AG04449 (cell line): ENCODE results near the gene HPS1.

Experiments used
- CTCF ChIA-PET: fragments of 350-600 bp; formaldehyde crosslinking; extraction: SDS; loops from one replicate; lab custom pipeline; 2021; ENCODE audit warnings: antibody characterized with exemption; lab: Yijun Ruan, JAX
- POLR2A ChIA-PET: fragments of 400-600, 350-600 bp; formaldehyde crosslinking; extraction: SDS; loops from one replicate; lab custom pipeline; 2020; ENCODE audit warnings: antibody characterized with exemption, inconsistent platforms; lab: Yijun Ruan, JAX
- DNase-seq: peaks from one replicate; pipeline ENCODE4 v3.0.0-alpha.2; 2010; ENCODE audit warnings: low read depth, low spot score
- H3K4me3 ChIP-seq: 2 replicates; pipeline ENCODE4 v1.5.1; 2011; ENCODE audit warnings: low read depth, mild to moderate bottlenecking, control low read depth, low read length
- TF ChIP-seq, protein P1 (sequence below): IDR thresholded peaks from one replicate; pipeline ENCODE4 v1.5.1; 2011; ENCODE audit warnings: mild to moderate bottlenecking, moderate library complexity, low read length, control low read depth, inconsistent platforms; ENCODE audit not compliant: insufficient read depth; ENCODE audit errors: missing control alignments

Gene HPS1

DNA sequence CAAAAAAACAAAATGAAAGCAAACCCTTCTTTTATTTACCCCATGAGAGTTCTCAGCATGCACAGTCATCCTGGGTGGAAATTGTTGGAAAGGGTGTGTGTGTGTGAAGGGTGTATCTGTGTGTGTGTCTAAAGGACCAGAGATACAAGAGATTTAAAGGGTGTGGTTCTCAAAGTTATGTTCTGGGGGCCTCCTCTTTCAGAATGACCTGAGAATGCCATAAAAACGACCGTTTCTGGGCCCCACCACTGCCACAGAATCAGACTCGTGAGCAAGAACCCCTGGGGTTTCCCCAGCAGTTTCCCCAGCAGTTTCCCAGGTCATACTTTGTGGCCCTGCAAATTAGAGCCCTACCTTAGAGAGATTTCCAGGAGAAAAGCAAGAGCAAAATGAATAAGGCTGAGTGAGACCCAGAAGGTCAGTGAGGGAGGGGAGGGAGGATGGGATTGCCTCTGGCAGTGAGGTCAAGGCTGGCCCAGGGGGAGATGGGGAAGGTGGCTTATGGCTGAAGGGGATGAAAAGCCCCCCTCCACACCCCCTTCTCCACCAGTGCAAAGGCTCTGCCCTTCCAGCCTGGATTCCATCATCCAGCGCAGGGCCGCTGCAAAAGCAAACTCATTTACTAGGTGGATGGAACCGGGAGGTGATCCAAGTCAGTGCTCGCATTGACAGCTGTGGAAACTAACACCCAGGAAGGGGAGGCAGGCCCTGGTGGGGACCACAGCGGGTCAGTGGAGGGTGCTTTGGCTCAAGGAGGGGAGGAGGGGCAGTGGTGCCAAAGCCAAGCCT is 42.0 kb downstream of the HPS1 start:
- ChIA-PET CTCF (interaction anchor here (0.7 to 3.5 kb wide), 7 partner anchors 10 to 162 kb away, joined by 3 to 13 read pairs (median 4); partner anchors contain the start of gene PYROXD2), POLR2A (interaction anchor here (0.5 to 1.3 kb wide), 5 partner anchors 10 to 137 kb away, joined by 3 to 8 read pairs (median 4); partner anchors contain the start of genes LOXL4 and PYROXD2)
- no peak overlapping the region for H3K4me3 ChIP-seq
- peak; percentile 24 for DNase-seq
- TF ChIP-seq, protein P1, sequence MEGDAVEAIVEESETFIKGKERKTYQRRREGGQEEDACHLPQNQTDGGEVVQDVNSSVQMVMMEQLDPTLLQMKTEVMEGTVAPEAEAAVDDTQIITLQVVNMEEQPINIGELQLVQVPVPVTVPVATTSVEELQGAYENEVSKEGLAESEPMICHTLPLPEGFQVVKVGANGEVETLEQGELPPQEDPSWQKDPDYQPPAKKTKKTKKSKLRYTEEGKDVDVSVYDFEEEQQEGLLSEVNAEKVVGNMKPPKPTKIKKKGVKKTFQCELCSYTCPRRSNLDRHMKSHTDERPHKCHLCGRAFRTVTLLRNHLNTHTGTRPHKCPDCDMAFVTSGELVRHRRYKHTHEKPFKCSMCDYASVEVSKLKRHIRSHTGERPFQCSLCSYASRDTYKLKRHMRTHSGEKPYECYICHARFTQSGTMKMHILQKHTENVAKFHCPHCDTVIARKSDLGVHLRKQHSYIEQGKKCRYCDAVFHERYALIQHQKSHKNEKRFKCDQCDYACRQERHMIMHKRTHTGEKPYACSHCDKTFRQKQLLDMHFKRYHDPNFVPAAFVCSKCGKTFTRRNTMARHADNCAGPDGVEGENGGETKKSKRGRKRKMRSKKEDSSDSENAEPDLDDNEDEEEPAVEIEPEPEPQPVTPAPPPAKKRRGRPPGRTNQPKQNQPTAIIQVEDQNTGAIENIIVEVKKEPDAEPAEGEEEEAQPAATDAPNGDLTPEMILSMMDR, result no peak

DNA sequence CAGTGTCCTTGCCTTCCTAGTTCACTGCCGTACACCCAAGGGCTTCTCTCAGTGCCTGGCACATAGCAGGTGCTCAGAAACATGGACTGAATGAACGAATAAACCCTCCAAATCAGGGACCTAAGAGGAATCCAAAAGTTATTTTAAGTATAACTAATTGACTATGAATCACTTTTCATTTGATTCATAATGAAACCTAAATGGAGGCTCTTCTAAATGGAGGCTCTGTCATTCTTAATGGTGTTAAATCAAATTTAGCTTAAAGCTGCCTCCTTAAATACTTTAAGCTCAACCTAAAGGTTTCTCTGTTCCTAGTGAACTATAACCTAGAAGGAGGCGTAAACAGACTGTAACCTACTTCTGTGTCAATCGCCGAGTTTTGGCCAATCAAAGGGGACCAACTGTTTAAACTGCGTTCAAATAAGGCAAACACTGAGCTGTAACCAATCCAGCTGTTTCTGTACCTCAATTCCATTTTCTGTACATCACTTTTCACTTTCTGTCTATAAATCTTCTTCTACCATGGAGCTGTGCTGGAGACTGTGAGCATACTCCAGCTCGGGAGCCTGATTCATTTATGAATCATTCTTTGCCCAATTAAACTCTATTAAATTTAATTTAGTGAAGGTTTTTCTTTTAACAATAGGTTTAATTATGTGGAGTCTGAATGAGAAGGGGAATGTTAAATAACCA is 42.8 kb downstream of the HPS1 start:
- DNase-seq, result peak; percentile 12
- TF ChIP-seq, protein P1, result no peak
- no peak overlapping the region for H3K4me3 ChIP-seq
- ChIA-PET CTCF (interaction anchor here (0.9 to 3.5 kb wide), 5 partner anchors 9 to 161 kb away, joined by 3 to 13 read pairs (median 6); partner anchors contain the start of gene PYROXD2), POLR2A (interaction anchor here (0.5 to 1.0 kb wide), 4 partner anchors 11 to 136 kb away, joined by 3 to 4 read pairs (median 4); partner anchors contain the start of genes LOXL4 and PYROXD2)

DNA sequence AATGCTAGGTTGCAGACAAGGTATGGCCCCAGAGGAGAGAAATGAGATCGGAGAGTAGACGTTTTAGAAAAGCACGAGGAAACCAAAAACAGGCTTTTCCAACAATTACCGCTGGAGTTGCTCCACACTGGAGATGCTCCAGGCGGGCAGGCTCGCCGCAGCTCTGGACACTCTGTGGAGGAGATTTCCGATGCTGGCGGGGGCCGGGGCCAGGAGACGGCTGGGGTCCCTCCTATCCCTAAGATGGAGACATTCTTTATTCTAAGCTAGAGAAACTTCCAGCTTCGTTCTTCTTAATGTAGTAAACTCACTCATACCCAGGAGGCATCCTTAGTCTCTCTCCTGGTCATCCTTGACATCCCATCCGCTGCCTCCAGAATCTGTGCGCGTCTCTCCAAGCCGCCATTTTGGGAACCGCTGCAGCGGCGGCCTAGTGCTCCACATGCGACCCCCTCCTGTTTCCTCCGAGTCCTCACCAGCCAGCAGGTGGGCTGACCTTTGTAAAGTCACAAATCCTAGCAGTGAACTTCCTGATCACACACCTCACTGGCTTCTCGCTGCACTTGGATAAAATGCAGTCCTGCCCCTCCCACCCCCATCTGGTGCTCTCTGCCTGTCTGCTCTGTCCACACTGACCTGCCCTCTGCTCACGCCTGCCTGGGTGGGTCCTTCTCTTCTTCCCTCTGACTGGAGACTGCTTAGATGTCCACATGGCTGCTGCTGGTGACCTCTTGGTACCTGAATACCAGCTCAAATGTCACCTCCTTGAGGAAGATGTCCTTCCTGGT is 43.6 kb downstream of the HPS1 start:
- no peak for DNase-seq
- ChIA-PET POLR2A (no interaction called here), CTCF (interaction anchor here (1.2 to 3.5 kb wide), 4 partner anchors 8 to 94 kb away, joined by 4 to 13 read pairs (median 10); partner anchors contain the start of gene PYROXD2)
- no peak overlapping the region for H3K4me3 ChIP-seq
- TF ChIP-seq, protein P1, result no peak

DNA sequence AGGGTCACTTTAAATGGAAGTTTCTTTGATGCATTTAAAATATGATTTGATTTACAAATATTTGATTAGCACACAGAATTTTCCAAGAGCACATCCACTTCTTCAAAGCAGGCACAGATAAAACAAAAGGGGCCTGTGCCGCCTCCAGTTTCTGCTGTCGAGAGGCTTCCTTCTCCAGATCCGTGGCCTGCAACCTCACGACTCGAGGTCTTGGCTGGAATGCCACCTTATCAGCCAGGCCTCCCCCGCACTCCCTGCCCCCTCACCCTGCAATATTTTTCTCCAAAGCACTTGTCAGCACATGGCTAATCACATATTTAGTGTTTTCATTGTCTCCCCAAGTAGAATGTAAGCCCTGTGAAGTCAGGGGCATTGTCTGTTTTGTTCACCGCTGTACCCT is 44.3 kb downstream of the HPS1 start:
- ChIA-PET CTCF (interaction anchor here (0.5 to 1.9 kb wide), 2 partner anchors 10 to 23 kb away, joined by 3 to 6 read pairs; no protein-coding TSS in a partner anchor), POLR2A (no interaction called here)
- no peak overlapping the region for H3K4me3 ChIP-seq
- DNase-seq, result no peak
- TF ChIP-seq, protein P1, result no peak

DNA sequence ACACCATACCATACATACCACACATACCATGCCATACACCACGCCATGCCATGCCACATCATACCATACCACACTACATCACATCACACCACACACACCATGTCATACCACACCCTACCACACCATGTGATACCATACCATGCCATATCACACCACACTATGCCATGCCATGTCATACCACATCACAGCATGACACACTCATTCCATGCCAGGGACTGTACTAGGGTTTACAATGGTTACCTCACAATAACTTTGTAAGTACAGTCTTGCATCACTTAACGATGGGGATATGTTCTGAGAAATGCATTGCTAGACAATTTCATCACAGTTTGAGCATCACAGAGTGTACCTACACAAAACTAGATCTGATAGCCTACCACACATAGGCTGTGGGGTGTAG is 46.3 kb downstream of the HPS1 start:
- no peak overlapping the region for H3K4me3 ChIP-seq
- TF ChIP-seq, protein P1, result no peak
- CTCF ChIA-PET, result no interaction called here
- POLR2A ChIA-PET, result interaction anchor here (1.0 kb wide), 1 partner anchor 15 kb away, joined by 3 read pairs; the partner anchor contains the start of gene PYROXD2
- no peak for DNase-seq
